Keratinocyte (primary cell): Measurements from ENCODE around the gene GALNT6. TPM values are rescaled to one million over a fixed set of nuclear protein-coding genes. Genes with fewer than 3 reads are reported as not detected.
A peak's percentile ranks its signal among the peaks of the same experiment; 100 is the strongest.

ENCODE experiments used
- DNase-seq: peaks from one replicate; pipeline ENCODE4 v3.0.0-alpha.2; 2011; ENCODE audit warnings: low read depth, missing footprints, low spot score
- FAIRE-seq: peaks from 2 replicates; lab custom pipeline; 2011; peaks lifted over from hg19 to GRCh38; lab: Jason Lieb, UNC
- H2AFZ ChIP-seq: 2 replicates; pipeline ENCODE4 v1.6.0; 2012; ENCODE audit warnings: low read length, control low read depth, inconsistent platforms; ENCODE audit not compliant: control insufficient read depth
- H3K27ac ChIP-seq: 2 replicates; pipeline ENCODE4 v1.5.1; 2011; ENCODE audit warnings: low read length; ENCODE audit not compliant: control insufficient read depth, insufficient read depth
- H3K27me3 ChIP-seq: 3 replicates; pipeline ENCODE4 v1.6.0; 2011; ENCODE audit warnings: low read length; ENCODE audit not compliant: control insufficient read depth, insufficient read depth; ENCODE audit errors: extremely low read depth
- H3K36me3 ChIP-seq, 2 experiments: 2 replicates in 1 of 2; 3 replicates in 1 of 2; pipeline ENCODE4 v1.5.1; 2011; ENCODE audit warnings: low read length in 2 of 2, mild to moderate bottlenecking in 1 of 2; ENCODE audit not compliant: control insufficient read depth in 2 of 2, insufficient read depth in 2 of 2; ENCODE audit errors: extremely low read depth in 1 of 2
- H3K4me1 ChIP-seq: 3 replicates; pipeline ENCODE4 v1.5.1; 2011; ENCODE audit warnings: low read length; ENCODE audit not compliant: control insufficient read depth, insufficient read depth; ENCODE audit errors: extremely low read depth
- H3K4me2 ChIP-seq: 3 replicates; pipeline ENCODE4 v1.6.0; 2011; ENCODE audit warnings: low read depth, low read length; ENCODE audit not compliant: control insufficient read depth, insufficient read depth; ENCODE audit errors: extremely low read depth
- H3K4me3 ChIP-seq, 3 experiments: fragments of 200-600 bp in 1 of 3; sonication (generic) in 1 of 3; 2 replicates in 2 of 3; 3 replicates in 1 of 3; pipeline ENCODE4 v1.5.1; 2011 to 2016; ENCODE audit warnings: low read length in 3 of 3, mild to moderate bottlenecking in 3 of 3, control low read depth in 2 of 3, inconsistent platforms in 1 of 3, low read depth in 1 of 3, mixed read lengths in 1 of 3, mixed run types in 1 of 3, moderate library complexity in 1 of 3; ENCODE audit not compliant: control insufficient read depth in 2 of 3, insufficient read depth in 2 of 3; ENCODE audit errors: extremely low read depth in 1 of 3
- H3K79me2 ChIP-seq: 2 replicates; pipeline ENCODE4 v1.6.0; 2012; ENCODE audit warnings: low read length; ENCODE audit not compliant: control insufficient read depth, insufficient read depth
- H3K9ac ChIP-seq: 3 replicates; pipeline ENCODE4 v1.6.0; 2011; ENCODE audit warnings: low read length; ENCODE audit not compliant: control insufficient read depth, insufficient read depth; ENCODE audit errors: extremely low read depth
- H3K9me1 ChIP-seq: 3 replicates; pipeline ENCODE4 v1.6.0; 2011; ENCODE audit warnings: low read length; ENCODE audit not compliant: control insufficient read depth, insufficient read depth; ENCODE audit errors: extremely low read depth
- H3K9me3 ChIP-seq: 2 replicates; pipeline ENCODE4 v1.5.1; 2012; ENCODE audit warnings: low read depth, low read length; ENCODE audit not compliant: control insufficient read depth
- H4K20me1 ChIP-seq: 3 replicates; pipeline ENCODE4 v1.6.0; 2011; ENCODE audit warnings: low read length; ENCODE audit not compliant: control insufficient read depth, insufficient read depth; ENCODE audit errors: extremely low read depth
- EZH2 ChIP-seq: IDR thresholded peaks from one replicate; pipeline ENCODE4 v1.6.1; 2012; ENCODE audit warnings: inconsistent platforms, mild to moderate bottlenecking, low read length, moderate library complexity
- dilution Hi-C: fragments of 300-500 bp; cut with MboI; formaldehyde crosslinking; loops from one replicate; pipeline ENCODE4 v1.7.0; 2020; ENCODE audit warnings: low sequenced_read_pairs; ENCODE audit not compliant: extremely low pct_ligation_motif_present
- polyA plus RNA-seq, 5 experiments: library from polyadenylated mRNA; depleted of rRNA in 3 of 5; stranded (reverse) in 3 of 5; stranded (forward) in 1 of 5; unstranded in 1 of 5; fragments of >200 nt; gene quantifications; 1 replicate in 1 of 5; 2 replicates in 3 of 5; 3 replicates in 1 of 5; pipeline versions ENCODE4 v1.2.1 to v1.2.3, GENCODE V29; 2011 to 2012; ENCODE audit warnings: missing spikeins in 2 of 5, low read depth in 1 of 5, low replicate concordance in 1 of 5
- TF ChIP-seq, protein P1 (sequence below), 3 experiments: IDR thresholded peaks in 1 of 3; conservative IDR thresholded peaks in 1 of 3; optimal IDR thresholded peaks in 1 of 3; 2 replicates in 2 of 3; 3 replicates in 1 of 3; pipeline versions ENCODE3 to v1.5.1; 2011; ENCODE audit warnings: low read length in 3 of 3, mild to moderate bottlenecking in 3 of 3, moderate library complexity in 2 of 3, control low read depth in 1 of 3, inconsistent platforms in 1 of 3; ENCODE audit not compliant: insufficient read depth in 2 of 3; ENCODE audit errors: extremely low read depth in 1 of 3

The GALNT6 gene
- polyA plus RNA-seq, 1 donor (not counting 4 experiments of a cell fraction or from before 2014, with no cell fraction given) = 42.7 TPM

DNA sequence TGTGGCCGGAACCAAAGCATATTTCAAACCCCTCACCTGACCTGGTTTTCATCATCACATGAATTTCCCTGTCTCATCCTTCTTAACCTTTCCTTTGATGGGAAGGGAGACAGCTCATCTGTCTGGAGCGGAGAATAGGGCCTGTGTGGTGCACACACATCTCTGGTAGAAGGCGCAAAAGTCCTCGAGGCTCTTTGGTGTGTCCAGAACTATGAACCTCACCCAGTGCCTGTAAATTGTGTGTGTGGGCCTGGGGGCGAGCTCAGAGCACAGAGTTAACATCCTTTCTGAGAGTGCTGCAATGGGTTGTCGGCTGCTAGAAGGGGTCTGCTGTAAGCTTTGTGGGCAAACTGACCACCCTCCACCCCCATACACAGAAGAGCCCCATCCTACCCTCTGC is 749 bp downstream of the GALNT6 start:
- no peaks in the 10 kb centered on the region for H3K9me3 ChIP-seq
- dilution Hi-C loops = no loop called here
- peak overlapping the region; percentile 84 for H3K27ac ChIP-seq
- H3K4me1 ChIP-seq = peaks cover 54% of the 10 kb centered on the region
- no peak for DNase-seq
- peak overlapping the region; percentile 85 for H3K4me2 ChIP-seq
- peaks cover 10% of the 10 kb centered on the region for H3K79me2 ChIP-seq
- FAIRE-seq = no peak
- H2AFZ ChIP-seq = no peak overlapping the region
- no peaks in the 10 kb centered on the region for H4K20me1 ChIP-seq
- TF ChIP-seq EZH2 = no peak
- TF ChIP-seq, protein P1, sequence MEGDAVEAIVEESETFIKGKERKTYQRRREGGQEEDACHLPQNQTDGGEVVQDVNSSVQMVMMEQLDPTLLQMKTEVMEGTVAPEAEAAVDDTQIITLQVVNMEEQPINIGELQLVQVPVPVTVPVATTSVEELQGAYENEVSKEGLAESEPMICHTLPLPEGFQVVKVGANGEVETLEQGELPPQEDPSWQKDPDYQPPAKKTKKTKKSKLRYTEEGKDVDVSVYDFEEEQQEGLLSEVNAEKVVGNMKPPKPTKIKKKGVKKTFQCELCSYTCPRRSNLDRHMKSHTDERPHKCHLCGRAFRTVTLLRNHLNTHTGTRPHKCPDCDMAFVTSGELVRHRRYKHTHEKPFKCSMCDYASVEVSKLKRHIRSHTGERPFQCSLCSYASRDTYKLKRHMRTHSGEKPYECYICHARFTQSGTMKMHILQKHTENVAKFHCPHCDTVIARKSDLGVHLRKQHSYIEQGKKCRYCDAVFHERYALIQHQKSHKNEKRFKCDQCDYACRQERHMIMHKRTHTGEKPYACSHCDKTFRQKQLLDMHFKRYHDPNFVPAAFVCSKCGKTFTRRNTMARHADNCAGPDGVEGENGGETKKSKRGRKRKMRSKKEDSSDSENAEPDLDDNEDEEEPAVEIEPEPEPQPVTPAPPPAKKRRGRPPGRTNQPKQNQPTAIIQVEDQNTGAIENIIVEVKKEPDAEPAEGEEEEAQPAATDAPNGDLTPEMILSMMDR (optimal IDR thresholded peaks at IDR 0.05 in 1 of 3, IDR thresholded peaks at IDR 0.05 in 1 of 3, conservative IDR thresholded peaks at IDR 0.05 in 1 of 3; ENCODE audit: extremely low read depth in 1 of 3, insufficient read depth in 2 of 3, low read length in 3 of 3) = no peak
- peak overlapping the region; percentile 72 to 81 (median 81) for H3K4me3 ChIP-seq
- no peaks in the 10 kb centered on the region for H3K27me3 ChIP-seq
- peaks cover 2 to 11% of the 10 kb centered on the region in 2 experiments for H3K36me3 ChIP-seq
- peak overlapping the region; percentile 91 for H3K9ac ChIP-seq
- H3K9me1 ChIP-seq = peaks cover 4% of the 10 kb centered on the region

DNA sequence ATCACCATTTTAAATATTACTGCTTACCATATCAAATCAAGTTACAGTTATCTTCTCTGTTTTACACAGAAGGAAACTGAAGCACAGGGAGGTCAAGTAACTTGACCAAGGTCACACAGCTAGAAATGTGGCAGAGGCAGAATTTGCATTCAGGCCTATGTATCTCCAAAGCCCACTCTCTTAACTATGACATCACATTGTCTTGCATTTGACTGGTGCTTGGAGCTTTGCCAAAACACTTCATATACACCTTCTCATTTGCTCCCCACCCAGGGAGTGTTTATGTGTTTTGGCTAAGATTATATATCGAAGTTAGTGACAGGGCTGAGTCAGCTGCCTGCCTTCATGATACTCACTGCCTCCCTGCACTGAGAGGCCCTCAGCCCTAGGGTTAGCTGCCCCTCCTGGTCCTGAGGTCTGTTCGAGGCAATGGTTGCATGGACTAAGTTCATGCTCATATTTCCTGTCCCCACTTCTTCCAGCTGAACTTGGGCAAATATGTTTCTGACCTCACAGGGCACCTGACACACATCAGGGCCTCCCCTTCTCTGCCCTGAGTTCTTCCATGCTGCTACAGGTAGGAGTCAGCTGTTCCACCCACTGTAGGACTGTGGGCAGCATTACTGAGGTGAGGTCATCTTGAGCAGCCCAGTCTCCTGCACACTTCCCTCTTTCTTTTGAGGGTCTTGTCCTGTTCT is 1.8 kb downstream of the GALNT6 start:
- H3K4me2 ChIP-seq = peak overlapping the region; percentile 50

More for the DNA sequence above, 1.8 kb downstream of the GALNT6 start:
- no peak for FAIRE-seq
- Histone ChIP-seq H3K9ac (peak overlapping the region; percentile 18), H3K27me3 (no peaks in the 10 kb centered on the region), H2AFZ (no peak overlapping the region), H4K20me1 (no peaks in the 10 kb centered on the region), H3K4me3 (no peak overlapping the region), H3K9me3 (no peaks in the 10 kb centered on the region), H3K9me1 (peaks cover 4% of the 10 kb centered on the region), H3K79me2 (peaks cover 10% of the 10 kb centered on the region), H3K27ac (peak overlapping the region; percentile 48), H3K36me3 (peaks cover 2 to 11% of the 10 kb centered on the region in 2 experiments), H3K4me1 (peaks cover 48% of the 10 kb centered on the region)
- no peak for DNase-seq
- TF ChIP-seq, protein P1 (optimal IDR thresholded peaks at IDR 0.05 in 1 of 3, IDR thresholded peaks at IDR 0.05 in 1 of 3, conservative IDR thresholded peaks at IDR 0.05 in 1 of 3; ENCODE audit: extremely low read depth in 1 of 3, insufficient read depth in 2 of 3, low read length in 3 of 3) = no peak
- TF ChIP-seq EZH2 = no peak
- dilution Hi-C loops = no loop called here
